ENCODE measurements around the gene F11.
"Not testable (repeated sequence)": the region's sequence is repeated elsewhere in the genome, so short reads cannot be mapped to it uniquely, and the experiment has no call there.

F11 gene

GRCh38 chr4:186249785-186250754 lies 15.9 kb upstream of the F11 start:
- no peak for DNase-seq

GRCh38 chr4:186250760-186251159 lies 15.2 kb upstream of the F11 start:
- DNase-seq = no peak

GRCh38 chr4:186255122-186255521 lies 10.9 kb upstream of the F11 start:
- no peak for DNase-seq

- no peak for DNase-seq
These were observed 7.7 kb upstream of the F11 start for GRCh38 chr4:186258216-186258811.

GRCh38 chr4:186260117-186260503 lies 5.9 kb upstream of the F11 start:
- DNase-seq = no peak

- no peak for DNase-seq
These were observed 5.2 kb upstream of the F11 start for GRCh38 chr4:186260504-186261448.

- no peak for DNase-seq
These were observed 1.3 kb upstream of the F11 start for GRCh38 chr4:186264660-186265059.

GRCh38 chr4:186265250-186265649 lies 739 bp upstream of the F11 start:
- not testable (repeated sequence) for DNase-seq

GRCh38 chr4:186266729-186267456 lies 904 bp downstream of the F11 start:
- DNase-seq = no peak

- no peak for DNase-seq
These were observed 5.2 kb downstream of the F11 start for GRCh38 chr4:186271081-186271678.

- DNase-seq = no peak
These were observed 6.9 kb downstream of the F11 start for GRCh38 chr4:186272699-186273391.

- not testable (repeated sequence) for DNase-seq
These were observed 7.4 kb downstream of the F11 start for GRCh38 chr4:186273392-186273789.

- no peak for DNase-seq
These were observed 17.3 kb downstream of the F11 start for GRCh38 chr4:186283311-186283710.

- DNase-seq = no peak
These were observed 19.2 kb downstream of the F11 start for GRCh38 chr4:186285147-186285546.

GRCh38 chr4:186286581-186286980 lies 20.6 kb downstream of the F11 start:
- DNase-seq = no peak

GRCh38 chr4:186291256-186291890 lies 25.4 kb downstream of the F11 start:
- no peak for DNase-seq

GRCh38 chr4:186294160-186294559 lies 28.2 kb downstream of the F11 start:
- DNase-seq = no peak

- no peak for DNase-seq
These were observed 30.5 kb downstream of the F11 start for GRCh38 chr4:186296481-186296880.

- DNase-seq = peak in 1 of 56 donors; percentile 49
These were observed 31.1 kb downstream of the F11 start for GRCh38 chr4:186297013-186297645.
